GM23338 (cell line): ENCODE data around the gene KPNA4. TPM values are rescaled to one million over a fixed set of nuclear protein-coding genes. Genes with fewer than 3 reads are reported as not detected.

Source experiments
- ATAC-seq: fragments of 200-7000 bp; cut with Tn5 transposase; 3 replicates; pipeline ENCODE4 v1.9.1; 2020
- DNase-seq: peaks from one replicate; pipeline ENCODE4 v3.0.0-alpha.2; 2015; ENCODE audit warnings: low spot score
- H2AFZ ChIP-seq: fragments of 200-600 bp; sonication (generic); 2 replicates; pipeline ENCODE4 v1.8.0; 2016; ENCODE audit warnings: antibody characterized with exemption, mild to moderate bottlenecking, moderate library complexity
- H3F3A ChIP-seq: fragments of 200-600 bp; sonication (generic); replicated peaks from 2 replicates; pipeline ENCODE4 v1.8.0; 2017; ENCODE audit warnings: antibody characterized with exemption, mixed run types, low read depth
- H3K27ac ChIP-seq: fragments of 200-600 bp; sonication (generic); 2 replicates; pipeline ENCODE4 v1.6.1; 2016; ENCODE audit warnings: low read depth
- H3K27me3 ChIP-seq: fragments of 200-600 bp; sonication (generic); 2 replicates; pipeline ENCODE4 v1.8.0; 2016; ENCODE audit warnings: mild to moderate bottlenecking, mixed run types, moderate library complexity; ENCODE audit not compliant: insufficient read depth
- H3K36me3 ChIP-seq: fragments of 200-600 bp; sonication (generic); 2 replicates; pipeline ENCODE4 v1.8.0; 2016; ENCODE audit warnings: mild to moderate bottlenecking; ENCODE audit not compliant: insufficient read depth
- H3K4me1 ChIP-seq: fragments of 200-600 bp; sonication (generic); 2 replicates; pipeline ENCODE4 v1.8.0; 2016; ENCODE audit warnings: mild to moderate bottlenecking, moderate library complexity; ENCODE audit not compliant: insufficient read depth
- H3K4me2 ChIP-seq: fragments of 200-600 bp; sonication (generic); 2 replicates; pipeline ENCODE4 v1.7.1; 2017; ENCODE audit warnings: mixed run types
- H3K4me3 ChIP-seq: fragments of 200-600 bp; sonication (generic); 2 replicates; pipeline ENCODE4 v1.6.1; 2016; ENCODE audit warnings: mixed run types
- H3K79me2 ChIP-seq: fragments of 200-600 bp; sonication (generic); replicated peaks from 2 replicates; pipeline ENCODE4 v1.8.0; 2017; ENCODE audit warnings: mild to moderate bottlenecking; ENCODE audit not compliant: insufficient read depth
- H3K9me2 ChIP-seq: fragments of 200-600 bp; sonication (generic); 2 replicates; pipeline ENCODE4 v1.8.0; 2017; ENCODE audit not compliant: insufficient read depth
- H4K20me1 ChIP-seq: fragments of 200-600 bp; sonication (generic); replicated peaks from 2 replicates; pipeline ENCODE4 v1.8.0; 2017; ENCODE audit warnings: mild to moderate bottlenecking; ENCODE audit not compliant: insufficient read depth
- H3K27ac Mint-ChIP-seq: 2 replicates; pipeline ENCODE4 v1.8.0; 2020; ENCODE audit warnings: inconsistent platforms, mild to moderate bottlenecking, moderate library complexity, mixed read lengths
- H3K27me3 Mint-ChIP-seq: 3 replicates; pipeline ENCODE4 v1.8.0; 2022; ENCODE audit warnings: low read depth, mild to moderate bottlenecking, moderate library complexity, mixed read lengths, inconsistent platforms; ENCODE audit not compliant: insufficient read depth, poor library complexity
- H3K36me3 Mint-ChIP-seq: 3 replicates; pipeline ENCODE4 v1.8.0; 2021; ENCODE audit warnings: low read depth, mild to moderate bottlenecking, inconsistent platforms, moderate library complexity, mixed read lengths
- H3K4me1 Mint-ChIP-seq: 3 replicates; pipeline ENCODE4 v1.8.0; 2020; ENCODE audit warnings: mild to moderate bottlenecking, inconsistent platforms, mixed read lengths
- H3K4me3 Mint-ChIP-seq: 3 replicates; pipeline ENCODE4 v1.8.0; 2021; ENCODE audit warnings: moderate library complexity, mild to moderate bottlenecking, inconsistent platforms, mixed read lengths
- H3K9me3 Mint-ChIP-seq: 3 replicates; pipeline ENCODE4 v1.8.0; 2020; ENCODE audit warnings: moderate library complexity, mild to moderate bottlenecking, inconsistent platforms, mixed read lengths
- CREB1 ChIP-seq: fragments of 250-450 bp; sonication (Bioruptor Pico); IDR thresholded peaks from 2 replicates; pipeline ENCODE4 v1.5.0; 2020; ENCODE audit warnings: low read depth, mild to moderate bottlenecking, moderate library complexity
- EZH2 ChIP-seq: fragments of 200-600 bp; sonication (generic); IDR thresholded peaks from one replicate; pipeline ENCODE4 v1.8.0; 2017; ENCODE audit warnings: antibody characterized with exemption, mild to moderate bottlenecking, low read depth; ENCODE audit not compliant: unreplicated experiment
- EZH2phosphoT487 ChIP-seq: fragments of 200-600 bp; sonication (generic); IDR thresholded peaks from one replicate; pipeline ENCODE4 v1.8.1; 2018; ENCODE audit warnings: antibody characterized with exemption; ENCODE audit not compliant: unreplicated experiment
- JUNB ChIP-seq: IDR thresholded peaks from one replicate; pipeline ENCODE4 v1.6.1; 2016; ENCODE audit warnings: antibody characterized with exemption; ENCODE audit not compliant: unreplicated experiment
- NANOG ChIP-seq: IDR thresholded peaks from 2 replicates; pipeline ENCODE4 v1.6.1; 2016; ENCODE audit warnings: antibody characterized with exemption, borderline replicate concordance
- POLR2AphosphoS5 ChIP-seq: IDR thresholded peaks from 2 replicates; pipeline ENCODE4 v1.6.1; 2016; ENCODE audit warnings: antibody characterized with exemption, low read depth
- STAT1 ChIP-seq: IDR thresholded peaks from one replicate; pipeline ENCODE4 v1.6.1; 2016; ENCODE audit warnings: antibody characterized with exemption; ENCODE audit not compliant: unreplicated experiment
- ZNF114 ChIP-seq: fragments of 250-450 bp; sonication (Bioruptor Pico); IDR thresholded peaks from 2 replicates; pipeline ENCODE4 v1.5.0; 2020; ENCODE audit warnings: mild to moderate bottlenecking, moderate library complexity
- ZNF331 ChIP-seq: fragments of 250-450 bp; sonication (Bioruptor Pico); IDR thresholded peaks from 2 replicates; pipeline ENCODE4 v1.5.0; 2020; ENCODE audit warnings: low read depth, mild to moderate bottlenecking, moderate library complexity
- ZNF462 ChIP-seq: fragments of 250-450 bp; sonication (Bioruptor Pico); IDR thresholded peaks from 2 replicates; pipeline ENCODE4 v1.5.0; 2020; ENCODE audit warnings: mild to moderate bottlenecking, moderate library complexity
- polyA plus RNA-seq: library from polyadenylated mRNA; unstranded; fragments of >200 nt; fragmentation: Nextera tagmentation; extraction: Ambion mirVana; gene quantifications from 2 replicates; pipeline ENCODE4 v1.2.1, GENCODE V29; 2016
- total RNA-seq: library from RNA; depleted of rRNA; stranded (reverse); fragments of >200 nt; shearing (Covaris generic); gene quantifications from 2 replicates; pipeline ENCODE4 v1.2.3, GENCODE V29; 2014
- TF ChIP-seq, protein P1 (sequence below): IDR thresholded peaks from 2 replicates; pipeline ENCODE4 v1.6.1; 2016; ENCODE audit warnings: antibody characterized with exemption
- TF ChIP-seq, protein P2 (sequence below), 2 experiments: fragments of 200-600 bp in 1 of 2; sonication (generic) in 1 of 2; conservative IDR thresholded peaks; 2 replicates each; pipeline versions ENCODE4 v1.5.1 to v1.6.1; 2016 to 2017; ENCODE audit warnings: antibody characterized with exemption in 2 of 2, low read depth in 2 of 2, mild to moderate bottlenecking in 2 of 2, moderate library complexity in 1 of 2
- TF ChIP-seq, protein P3 (sequence below): IDR thresholded peaks from one replicate; pipeline ENCODE4 v1.6.1; 2018; ENCODE audit warnings: antibody characterized with exemption; ENCODE audit not compliant: unreplicated experiment

The KPNA4 gene
- total and polyA plus RNA-seq, 2 experiments from 2014 or later, result 17.8 to 36.2 TPM

GRCh38 chr3:160583451-160583850 is 18.1 kb upstream of the KPNA4 start:
- Mint-ChIP-seq H3K27ac (no peak overlapping the region), H3K4me3 (no peak overlapping the region), H3K36me3 (no peaks in the 10 kb centered on the region), H3K9me3 (no peaks in the 10 kb centered on the region), H3K4me1 (no peaks in the 10 kb centered on the region), H3K27me3 (peaks cover 3% of the 10 kb centered on the region)
- Histone ChIP-seq H2AFZ (no peak overlapping the region), H3K79me2 (no peaks in the 10 kb centered on the region), H3K9me2 (no peaks in the 10 kb centered on the region), H3K4me2 (no peak overlapping the region), H3K27me3 (no peaks in the 10 kb centered on the region), H3K27ac (no peak overlapping the region), H4K20me1 (no peaks in the 10 kb centered on the region), H3K36me3 (no peaks in the 10 kb centered on the region), H3K4me3 (no peak overlapping the region), H3K4me1 (no peaks in the 10 kb centered on the region), H3F3A (no peaks in the 10 kb centered on the region)
- no peak for DNase-seq
- no peak for TF ChIP-seq JUNB
- TF ChIP-seq ZNF331 (CRISPR knock-in tag), result no peak
- TF ChIP-seq POLR2AphosphoS5, result no peak
- TF ChIP-seq ZNF462 (CRISPR knock-in tag), result no peak
- TF ChIP-seq CREB1 (CRISPR knock-in tag), result no peak
- no peak for TF ChIP-seq ZNF114 (CRISPR knock-in tag)
- TF ChIP-seq EZH2phosphoT487, result no peak
- TF ChIP-seq, protein P1, sequence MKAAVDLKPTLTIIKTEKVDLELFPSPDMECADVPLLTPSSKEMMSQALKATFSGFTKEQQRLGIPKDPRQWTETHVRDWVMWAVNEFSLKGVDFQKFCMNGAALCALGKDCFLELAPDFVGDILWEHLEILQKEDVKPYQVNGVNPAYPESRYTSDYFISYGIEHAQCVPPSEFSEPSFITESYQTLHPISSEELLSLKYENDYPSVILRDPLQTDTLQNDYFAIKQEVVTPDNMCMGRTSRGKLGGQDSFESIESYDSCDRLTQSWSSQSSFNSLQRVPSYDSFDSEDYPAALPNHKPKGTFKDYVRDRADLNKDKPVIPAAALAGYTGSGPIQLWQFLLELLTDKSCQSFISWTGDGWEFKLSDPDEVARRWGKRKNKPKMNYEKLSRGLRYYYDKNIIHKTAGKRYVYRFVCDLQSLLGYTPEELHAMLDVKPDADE, result no peak
- no peak for TF ChIP-seq NANOG
- no peak for TF ChIP-seq STAT1
- TF ChIP-seq, protein P2, sequence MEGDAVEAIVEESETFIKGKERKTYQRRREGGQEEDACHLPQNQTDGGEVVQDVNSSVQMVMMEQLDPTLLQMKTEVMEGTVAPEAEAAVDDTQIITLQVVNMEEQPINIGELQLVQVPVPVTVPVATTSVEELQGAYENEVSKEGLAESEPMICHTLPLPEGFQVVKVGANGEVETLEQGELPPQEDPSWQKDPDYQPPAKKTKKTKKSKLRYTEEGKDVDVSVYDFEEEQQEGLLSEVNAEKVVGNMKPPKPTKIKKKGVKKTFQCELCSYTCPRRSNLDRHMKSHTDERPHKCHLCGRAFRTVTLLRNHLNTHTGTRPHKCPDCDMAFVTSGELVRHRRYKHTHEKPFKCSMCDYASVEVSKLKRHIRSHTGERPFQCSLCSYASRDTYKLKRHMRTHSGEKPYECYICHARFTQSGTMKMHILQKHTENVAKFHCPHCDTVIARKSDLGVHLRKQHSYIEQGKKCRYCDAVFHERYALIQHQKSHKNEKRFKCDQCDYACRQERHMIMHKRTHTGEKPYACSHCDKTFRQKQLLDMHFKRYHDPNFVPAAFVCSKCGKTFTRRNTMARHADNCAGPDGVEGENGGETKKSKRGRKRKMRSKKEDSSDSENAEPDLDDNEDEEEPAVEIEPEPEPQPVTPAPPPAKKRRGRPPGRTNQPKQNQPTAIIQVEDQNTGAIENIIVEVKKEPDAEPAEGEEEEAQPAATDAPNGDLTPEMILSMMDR (conservative IDR thresholded peaks at IDR 0.05; ENCODE audit: low read depth in 2 of 2), result no peak
- TF ChIP-seq, protein P3, sequence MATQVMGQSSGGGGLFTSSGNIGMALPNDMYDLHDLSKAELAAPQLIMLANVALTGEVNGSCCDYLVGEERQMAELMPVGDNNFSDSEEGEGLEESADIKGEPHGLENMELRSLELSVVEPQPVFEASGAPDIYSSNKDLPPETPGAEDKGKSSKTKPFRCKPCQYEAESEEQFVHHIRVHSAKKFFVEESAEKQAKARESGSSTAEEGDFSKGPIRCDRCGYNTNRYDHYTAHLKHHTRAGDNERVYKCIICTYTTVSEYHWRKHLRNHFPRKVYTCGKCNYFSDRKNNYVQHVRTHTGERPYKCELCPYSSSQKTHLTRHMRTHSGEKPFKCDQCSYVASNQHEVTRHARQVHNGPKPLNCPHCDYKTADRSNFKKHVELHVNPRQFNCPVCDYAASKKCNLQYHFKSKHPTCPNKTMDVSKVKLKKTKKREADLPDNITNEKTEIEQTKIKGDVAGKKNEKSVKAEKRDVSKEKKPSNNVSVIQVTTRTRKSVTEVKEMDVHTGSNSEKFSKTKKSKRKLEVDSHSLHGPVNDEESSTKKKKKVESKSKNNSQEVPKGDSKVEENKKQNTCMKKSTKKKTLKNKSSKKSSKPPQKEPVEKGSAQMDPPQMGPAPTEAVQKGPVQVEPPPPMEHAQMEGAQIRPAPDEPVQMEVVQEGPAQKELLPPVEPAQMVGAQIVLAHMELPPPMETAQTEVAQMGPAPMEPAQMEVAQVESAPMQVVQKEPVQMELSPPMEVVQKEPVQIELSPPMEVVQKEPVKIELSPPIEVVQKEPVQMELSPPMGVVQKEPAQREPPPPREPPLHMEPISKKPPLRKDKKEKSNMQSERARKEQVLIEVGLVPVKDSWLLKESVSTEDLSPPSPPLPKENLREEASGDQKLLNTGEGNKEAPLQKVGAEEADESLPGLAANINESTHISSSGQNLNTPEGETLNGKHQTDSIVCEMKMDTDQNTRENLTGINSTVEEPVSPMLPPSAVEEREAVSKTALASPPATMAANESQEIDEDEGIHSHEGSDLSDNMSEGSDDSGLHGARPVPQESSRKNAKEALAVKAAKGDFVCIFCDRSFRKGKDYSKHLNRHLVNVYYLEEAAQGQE, result no peak
- TF ChIP-seq EZH2, result no peak
- no peak for ATAC-seq
